Measurements from ENCODE around the gene NDUFAF4. TPM values are rescaled to one million over a fixed set of nuclear protein-coding genes. Genes with fewer than 3 reads are reported as not detected.

NDUFAF4 gene
- total RNA-seq: 29.6 and 41.4 TPM in 2 replicates
- 19.4 TPM for polyA plus RNA-seq (2012)

- DNase-seq (ENCODE audit: low read depth): peak; percentile 97
These were observed at the start of gene NDUFAF4 for GRCh38 chr6:96897396-96898240. NDUFAF4 (minus strand) TSS chr6:96897891; CDS start chr6:96897801, 90 bp downstream.

DNA sequence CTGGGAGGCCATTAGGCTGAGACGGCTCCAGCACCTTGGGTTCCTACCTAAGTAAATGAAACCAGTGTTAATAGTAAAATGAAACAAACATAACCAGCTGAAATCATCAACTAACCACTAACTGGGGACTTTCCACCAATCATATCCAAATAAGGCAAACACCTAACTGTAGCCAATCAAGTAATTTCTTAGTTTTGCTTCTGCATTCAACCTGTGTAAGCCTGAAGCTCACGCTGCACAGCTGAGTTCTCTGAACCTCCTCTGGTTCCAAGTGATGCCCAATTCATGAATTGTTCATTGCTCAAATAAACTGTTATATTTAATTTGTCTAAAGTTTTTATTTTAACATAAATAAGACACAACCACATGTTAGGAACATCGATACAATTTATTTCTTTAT lies 49.4 kb upstream of the NDUFAF4 start:
- no peak for DNase-seq (ENCODE audit: low read depth)

- DNase-seq (ENCODE audit: low read depth): no peak
These were observed 46.0 kb upstream of the NDUFAF4 start for GRCh38 chr6:96943555-96944215.

DNA sequence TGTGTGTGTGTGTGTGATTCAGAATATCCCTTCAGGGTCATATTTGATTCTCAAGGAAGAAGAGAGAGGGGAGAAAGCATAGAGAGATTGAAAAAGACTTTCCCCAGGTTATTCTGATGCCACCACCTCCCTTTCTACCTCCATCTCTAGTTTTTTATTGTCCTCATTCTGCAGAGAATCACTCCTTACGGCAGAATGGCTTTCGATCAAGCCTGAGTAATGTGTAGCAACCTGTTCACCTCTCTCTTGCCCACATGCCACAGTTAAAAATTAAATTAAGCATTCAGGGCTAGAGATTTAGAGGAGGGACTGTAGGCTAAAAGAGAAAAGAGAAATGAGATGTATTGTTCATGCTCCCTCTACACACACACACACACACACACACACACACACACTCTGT lies 45.0 kb upstream of the NDUFAF4 start:
- DNase-seq (ENCODE audit: low read depth): no peak

DNA sequence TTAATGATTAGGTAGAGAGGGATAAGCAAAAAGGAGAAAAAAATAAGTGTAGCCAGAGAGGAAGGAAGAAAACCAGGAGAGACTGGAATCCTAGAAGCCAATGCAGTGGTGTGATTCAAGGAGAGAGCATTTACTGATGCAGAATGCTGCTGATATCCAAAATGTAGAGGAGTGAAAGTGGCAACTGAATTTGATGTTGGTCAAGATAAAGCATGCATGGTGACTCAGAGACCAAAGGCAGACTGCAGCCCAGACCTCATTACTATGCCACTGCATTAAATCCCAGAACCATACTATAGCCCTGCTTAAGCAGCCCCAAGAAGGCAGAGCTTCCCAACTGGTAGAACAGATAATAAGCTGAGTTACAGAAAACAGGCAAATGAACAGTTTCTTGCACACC lies 42.6 kb upstream of the NDUFAF4 start:
- DNase-seq (ENCODE audit: low read depth): no peak

- DNase-seq (ENCODE audit: low read depth): peak; percentile 85
These were observed 41.5 kb upstream of the NDUFAF4 start for GRCh38 chr6:96939007-96939805.

DNA sequence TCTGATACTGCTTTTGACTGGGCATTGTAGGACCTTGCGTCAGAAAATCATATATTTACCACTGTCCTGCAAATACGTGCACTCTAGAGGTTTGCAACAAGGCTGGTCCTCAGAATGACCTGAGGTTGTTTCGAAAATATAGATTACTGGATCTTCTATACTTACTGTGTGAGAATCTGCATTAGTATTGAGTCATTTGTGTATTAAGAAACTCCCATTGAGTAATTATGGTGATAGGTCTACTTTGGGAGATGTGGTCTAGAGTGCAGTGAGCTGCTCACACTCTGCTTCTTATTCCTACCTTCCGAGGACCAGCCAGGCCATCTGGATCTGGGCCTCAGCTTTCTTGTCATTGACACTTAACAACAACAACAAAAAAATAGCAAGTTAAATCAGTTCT lies 36.4 kb upstream of the NDUFAF4 start:
- DNase-seq (ENCODE audit: low read depth): no peak

- DNase-seq (ENCODE audit: low read depth): no peak
These were observed 33.5 kb upstream of the NDUFAF4 start for GRCh38 chr6:96931198-96931597.

DNA sequence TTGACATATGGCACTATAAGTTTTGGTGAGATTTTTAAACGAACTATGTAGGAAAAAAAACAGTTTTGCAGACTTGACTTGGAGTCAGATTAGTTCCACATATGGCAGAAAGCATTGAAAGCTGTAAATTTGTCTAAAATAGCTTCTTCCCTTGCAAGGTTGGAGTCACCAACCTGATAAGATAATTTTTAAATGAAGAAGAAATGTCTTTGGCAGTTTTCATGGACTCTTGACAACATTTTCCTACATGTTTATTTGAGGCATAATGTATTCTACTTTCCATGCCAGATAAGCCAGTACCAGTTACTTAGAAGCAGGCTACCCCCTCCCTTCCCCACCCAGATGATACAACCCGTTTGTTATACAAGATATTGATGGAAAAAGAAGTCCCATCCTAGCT lies 32.0 kb upstream of the NDUFAF4 start:
- DNase-seq (ENCODE audit: low read depth): no peak

DNA sequence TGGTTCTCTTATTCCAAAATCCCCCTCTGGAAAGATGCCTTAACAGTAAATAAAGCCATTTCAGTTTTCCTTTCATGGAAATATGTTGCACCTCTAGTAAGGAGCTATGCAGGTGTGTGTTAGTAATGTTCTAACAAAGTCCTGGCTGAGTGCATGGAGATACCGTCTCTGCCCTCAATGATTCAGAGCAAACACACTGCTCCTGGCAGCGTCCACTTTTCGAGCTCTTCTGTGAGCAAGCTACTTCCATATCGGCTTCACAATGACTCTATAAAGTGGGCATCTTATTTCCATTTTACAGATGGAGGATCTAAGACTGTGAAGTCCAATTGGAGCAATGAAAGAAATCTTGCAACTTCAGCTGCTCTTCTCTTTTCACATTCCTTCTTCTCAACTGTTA lies 30.0 kb upstream of the NDUFAF4 start:
- DNase-seq (ENCODE audit: low read depth): no peak

DNA sequence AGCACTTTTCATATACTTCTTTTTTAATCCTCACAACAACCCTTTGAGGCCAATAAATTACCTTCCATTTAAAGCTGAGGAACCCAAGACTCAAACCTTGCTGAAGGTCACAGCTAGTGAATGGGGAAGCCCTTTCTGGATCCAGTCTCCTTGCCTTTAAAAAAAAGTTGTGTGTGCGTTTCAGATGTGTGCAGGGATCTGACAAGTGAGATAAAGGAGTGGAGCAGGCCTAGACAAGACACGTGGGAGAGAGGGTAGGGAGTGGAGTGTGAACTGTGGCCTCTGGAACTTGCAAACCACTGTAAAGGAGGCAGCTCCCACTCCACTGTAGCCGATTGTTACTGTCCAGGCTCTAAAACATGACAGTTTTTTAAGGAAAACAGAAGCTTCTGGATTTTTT lies 28.7 kb upstream of the NDUFAF4 start:
- no peak for DNase-seq (ENCODE audit: low read depth)

GRCh38 chr6:96925290-96925687 lies 27.6 kb upstream of the NDUFAF4 start:
- DNase-seq (ENCODE audit: low read depth): no peak

GRCh38 chr6:96923871-96924493 lies 26.3 kb upstream of the NDUFAF4 start:
- DNase-seq (ENCODE audit: low read depth): no peak

- no peak for DNase-seq (ENCODE audit: low read depth)
These were observed 25.7 kb upstream of the NDUFAF4 start for GRCh38 chr6:96923400-96923799.

GRCh38 chr6:96917098-96917497 lies 19.4 kb upstream of the NDUFAF4 start:
- no peak for DNase-seq (ENCODE audit: low read depth)

DNA sequence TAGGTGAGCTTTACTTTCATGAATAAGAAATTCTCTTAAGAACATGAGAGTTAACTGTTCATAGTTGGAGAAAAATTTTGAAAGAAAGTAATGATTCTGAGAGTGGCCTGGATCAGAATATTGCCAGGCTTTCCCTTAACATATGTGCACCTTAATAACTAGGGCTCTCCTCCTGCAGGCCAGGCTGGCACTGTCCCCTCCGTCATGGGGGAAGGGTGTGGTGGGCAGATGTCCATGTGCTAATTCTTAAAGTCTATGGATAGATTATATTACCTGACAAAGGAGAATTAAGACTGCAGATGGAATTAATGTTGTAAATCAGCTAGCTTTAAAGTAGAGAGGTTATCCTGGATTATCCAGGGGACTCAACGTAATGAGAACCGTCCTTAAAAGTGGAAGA lies 15.9 kb upstream of the NDUFAF4 start:
- DNase-seq (ENCODE audit: low read depth): no peak

- no peak for DNase-seq (ENCODE audit: low read depth)
These were observed 14.1 kb upstream of the NDUFAF4 start for GRCh38 chr6:96911751-96912150.

GRCh38 chr6:96911171-96911570 lies 13.5 kb upstream of the NDUFAF4 start:
- no peak for DNase-seq (ENCODE audit: low read depth)

- no peak for DNase-seq (ENCODE audit: low read depth)
These were observed 12.1 kb upstream of the NDUFAF4 start for GRCh38 chr6:96909811-96910210.

GRCh38 chr6:96907498-96907897 lies 9.8 kb upstream of the NDUFAF4 start:
- no peak for DNase-seq (ENCODE audit: low read depth)

DNA sequence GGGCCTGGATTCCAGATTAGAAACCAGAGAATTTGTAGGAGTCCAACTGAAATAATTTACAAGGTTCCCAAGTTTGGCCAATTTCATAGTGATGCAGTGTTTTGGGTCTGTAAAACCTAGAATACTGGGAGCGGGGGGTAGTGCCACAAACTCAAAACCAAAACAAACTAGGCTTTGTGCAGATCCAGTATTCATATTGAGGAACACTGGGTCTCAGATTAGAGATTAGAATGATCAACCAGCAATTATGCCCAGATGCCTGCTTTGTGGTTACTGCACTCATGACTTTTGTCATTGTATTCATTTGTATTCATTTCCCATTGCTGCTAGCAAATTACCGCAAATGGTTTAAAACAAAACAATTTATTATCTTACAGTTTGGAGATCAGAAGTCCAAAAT lies 3.2 kb upstream of the NDUFAF4 start:
- DNase-seq (ENCODE audit: low read depth): no peak
